ENCODE data around the gene CDH4. TPM values are rescaled to one million over a fixed set of nuclear protein-coding genes. Genes with fewer than 3 reads are reported as not detected.

CDH4 gene
- polyA plus RNA-seq, 1 donor, result 1.7 TPM

DNA sequence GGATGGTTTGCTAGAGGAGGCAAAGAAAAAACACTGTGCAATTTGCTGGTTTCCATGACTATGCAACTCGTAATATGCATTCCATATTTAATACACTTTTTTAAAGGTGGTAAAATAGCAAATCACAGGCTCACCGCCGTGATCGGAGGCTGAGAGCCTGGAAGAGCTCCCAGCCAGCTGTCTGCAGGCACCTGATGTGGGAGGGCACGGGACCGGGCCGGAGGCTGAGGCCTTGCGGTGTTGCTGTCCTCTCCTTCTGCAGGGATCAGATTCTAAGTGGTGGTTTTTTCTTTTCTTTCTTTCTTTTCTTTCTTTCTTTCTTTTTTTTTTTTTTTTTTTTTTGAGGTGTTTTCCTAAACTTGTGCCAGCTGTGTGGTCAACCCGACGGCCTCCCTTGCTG lies 282.3 kb downstream of the CDH4 start:
- no peaks in the 10 kb centered on the region for H3K4me1 ChIP-seq (ENCODE audit: control insufficient read depth, insufficient read depth, low read length)
- no peaks in the 10 kb centered on the region for H3K36me3 ChIP-seq (ENCODE audit: control insufficient read depth, insufficient read depth, low read length)
- 83% methylated on average over 1 of the region's 10 CpGs for WGBS (ENCODE audit: insufficient coverage, low lambda C conversion rate)
- H3K9me3 ChIP-seq (ENCODE audit: control insufficient read depth, low read depth, low read length), result no peaks in the 10 kb centered on the region
- no peak overlapping the region for H3K27ac ChIP-seq (ENCODE audit: low read length)
- no peak for DNase-seq
- no peaks in the 10 kb centered on the region for H3K27me3 ChIP-seq (ENCODE audit: control insufficient read depth, insufficient read depth, low read length)
- no peak overlapping the region for H3K4me3 ChIP-seq (ENCODE audit: low read length)

GRCh38 chr20:61535091-61535490 lies 283.0 kb downstream of the CDH4 start:
- no peaks in the 10 kb centered on the region for H3K9me3 ChIP-seq (ENCODE audit: control insufficient read depth, low read depth, low read length)
- no peaks in the 10 kb centered on the region for H3K36me3 ChIP-seq (ENCODE audit: control insufficient read depth, insufficient read depth, low read length)
- no CpG with 5 or more reads among the region's 10 CpGs for WGBS (ENCODE audit: insufficient coverage, low lambda C conversion rate)
- no peak overlapping the region for H3K4me3 ChIP-seq (ENCODE audit: low read length)
- DNase-seq, result no peak
- no peak overlapping the region for H3K27ac ChIP-seq (ENCODE audit: low read length)
- H3K27me3 ChIP-seq (ENCODE audit: control insufficient read depth, insufficient read depth, low read length), result no peaks in the 10 kb centered on the region
- no peaks in the 10 kb centered on the region for H3K4me1 ChIP-seq (ENCODE audit: control insufficient read depth, insufficient read depth, low read length)

GRCh38 chr20:61535536-61535935 lies 283.5 kb downstream of the CDH4 start:
- Histone ChIP-seq H3K4me3 (ENCODE audit: low read length) (no peak overlapping the region), H3K36me3 (ENCODE audit: control insufficient read depth, insufficient read depth, low read length) (no peaks in the 10 kb centered on the region), H3K27ac (ENCODE audit: low read length) (no peak overlapping the region), H3K27me3 (ENCODE audit: control insufficient read depth, insufficient read depth, low read length) (no peaks in the 10 kb centered on the region), H3K9me3 (ENCODE audit: control insufficient read depth, low read depth, low read length) (no peaks in the 10 kb centered on the region), H3K4me1 (ENCODE audit: control insufficient read depth, insufficient read depth, low read length) (no peaks in the 10 kb centered on the region)
- WGBS (ENCODE audit: insufficient coverage, low lambda C conversion rate), result no CpG with 5 or more reads among the region's 13 CpGs
- no peak for DNase-seq

GRCh38 chr20:61535956-61536355 lies 283.9 kb downstream of the CDH4 start:
- DNase-seq, result no peak
- Histone ChIP-seq H3K4me1 (ENCODE audit: control insufficient read depth, insufficient read depth, low read length) (no peaks in the 10 kb centered on the region), H3K4me3 (ENCODE audit: low read length) (no peak overlapping the region), H3K27ac (ENCODE audit: low read length) (no peak overlapping the region), H3K36me3 (ENCODE audit: control insufficient read depth, insufficient read depth, low read length) (no peaks in the 10 kb centered on the region), H3K27me3 (ENCODE audit: control insufficient read depth, insufficient read depth, low read length) (no peaks in the 10 kb centered on the region), H3K9me3 (ENCODE audit: control insufficient read depth, low read depth, low read length) (no peaks in the 10 kb centered on the region)
- WGBS (ENCODE audit: insufficient coverage, low lambda C conversion rate), result no CpG with 5 or more reads among the region's 8 CpGs

GRCh38 chr20:61536671-61537070 lies 284.6 kb downstream of the CDH4 start:
- no CpG with 5 or more reads among the region's 9 CpGs for WGBS (ENCODE audit: insufficient coverage, low lambda C conversion rate)
- H3K4me1 ChIP-seq (ENCODE audit: control insufficient read depth, insufficient read depth, low read length), result no peaks in the 10 kb centered on the region
- DNase-seq, result no peak
- no peaks in the 10 kb centered on the region for H3K27me3 ChIP-seq (ENCODE audit: control insufficient read depth, insufficient read depth, low read length)
- H3K27ac ChIP-seq (ENCODE audit: low read length), result no peak overlapping the region
- H3K9me3 ChIP-seq (ENCODE audit: control insufficient read depth, low read depth, low read length), result no peaks in the 10 kb centered on the region
- no peaks in the 10 kb centered on the region for H3K36me3 ChIP-seq (ENCODE audit: control insufficient read depth, insufficient read depth, low read length)
- H3K4me3 ChIP-seq (ENCODE audit: low read length), result no peak overlapping the region

- no peak overlapping the region for H3K27ac ChIP-seq (ENCODE audit: low read length)
- no CpG with 5 or more reads among the region's 25 CpGs for WGBS (ENCODE audit: insufficient coverage, low lambda C conversion rate)
- H3K4me1 ChIP-seq (ENCODE audit: control insufficient read depth, insufficient read depth, low read length), result no peaks in the 10 kb centered on the region
- H3K27me3 ChIP-seq (ENCODE audit: control insufficient read depth, insufficient read depth, low read length), result no peaks in the 10 kb centered on the region
- H3K36me3 ChIP-seq (ENCODE audit: control insufficient read depth, insufficient read depth, low read length), result no peaks in the 10 kb centered on the region
- H3K9me3 ChIP-seq (ENCODE audit: control insufficient read depth, low read depth, low read length), result no peaks in the 10 kb centered on the region
- no peak for DNase-seq
- no peak overlapping the region for H3K4me3 ChIP-seq (ENCODE audit: low read length)
Observed at GRCh38 chr20:61537239-61538182, 285.4 kb downstream of the CDH4 start.

DNA sequence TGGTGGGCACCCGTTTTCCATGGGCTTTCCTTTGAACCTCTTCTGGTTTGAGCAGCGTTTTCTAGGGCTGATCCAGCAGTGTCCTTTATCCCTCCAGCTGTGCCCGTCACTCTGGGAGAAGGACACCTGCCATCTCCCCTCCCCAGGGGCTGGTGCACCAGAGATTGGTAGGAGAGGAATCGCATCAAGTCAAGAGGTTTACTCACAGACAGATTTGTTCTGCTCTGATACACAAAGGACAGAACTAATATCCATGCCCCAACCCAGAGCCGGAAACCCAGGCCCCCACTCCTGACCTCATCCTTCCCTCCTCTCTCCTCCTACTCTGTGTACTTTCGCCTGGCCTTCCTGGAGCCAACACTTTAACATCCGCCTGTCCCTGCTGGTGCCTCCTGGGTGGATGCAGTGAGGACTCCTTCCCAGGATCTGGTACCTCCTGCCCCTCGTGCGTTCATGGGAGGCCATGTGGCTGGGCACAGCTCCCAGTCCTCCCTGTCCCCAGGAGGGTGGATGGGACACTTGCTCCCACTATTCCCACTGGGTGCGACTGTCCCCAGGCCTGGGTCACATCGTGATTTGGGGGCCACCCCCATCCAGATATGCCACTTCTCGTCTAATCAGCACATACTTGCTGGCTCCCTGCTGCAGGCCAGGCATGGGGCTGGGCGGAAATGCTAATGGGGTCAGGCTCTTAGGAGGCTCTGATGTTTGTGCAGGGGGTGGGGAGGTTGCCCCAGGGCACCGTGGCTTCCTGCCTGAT lies 286.3 kb downstream of the CDH4 start:
- no CpG with 5 or more reads among the region's 14 CpGs for WGBS (ENCODE audit: insufficient coverage, low lambda C conversion rate)
- H3K4me3 ChIP-seq (ENCODE audit: low read length), result no peak overlapping the region
- H3K27me3 ChIP-seq (ENCODE audit: control insufficient read depth, insufficient read depth, low read length), result no peaks in the 10 kb centered on the region
- no peaks in the 10 kb centered on the region for H3K36me3 ChIP-seq (ENCODE audit: control insufficient read depth, insufficient read depth, low read length)
- DNase-seq, result no peak
- no peak overlapping the region for H3K27ac ChIP-seq (ENCODE audit: low read length)
- no peaks in the 10 kb centered on the region for H3K9me3 ChIP-seq (ENCODE audit: control insufficient read depth, low read depth, low read length)
- no peaks in the 10 kb centered on the region for H3K4me1 ChIP-seq (ENCODE audit: control insufficient read depth, insufficient read depth, low read length)

DNA sequence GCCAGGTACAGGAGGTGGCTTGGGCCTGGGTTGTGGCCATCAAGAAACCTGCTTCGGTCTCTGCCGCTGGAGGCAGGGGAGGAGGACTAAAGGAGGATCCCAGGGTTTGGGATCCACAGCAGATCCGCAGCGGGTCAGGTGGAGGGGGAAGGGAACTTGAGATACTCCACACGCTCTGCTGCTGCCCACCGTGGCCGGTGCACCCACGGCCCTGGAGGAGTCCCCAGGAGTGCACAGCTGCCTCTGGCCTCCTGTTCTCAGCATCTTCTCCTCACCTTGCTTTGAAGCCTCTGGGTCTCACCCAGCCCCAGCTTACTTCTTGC lies 286.8 kb downstream of the CDH4 start:
- H3K36me3 ChIP-seq (ENCODE audit: control insufficient read depth, insufficient read depth, low read length), result no peaks in the 10 kb centered on the region
- H3K9me3 ChIP-seq (ENCODE audit: control insufficient read depth, low read depth, low read length), result no peaks in the 10 kb centered on the region
- no peak overlapping the region for H3K27ac ChIP-seq (ENCODE audit: low read length)
- no peak overlapping the region for H3K4me3 ChIP-seq (ENCODE audit: low read length)
- no peaks in the 10 kb centered on the region for H3K27me3 ChIP-seq (ENCODE audit: control insufficient read depth, insufficient read depth, low read length)
- WGBS (ENCODE audit: insufficient coverage, low lambda C conversion rate), result no CpG with 5 or more reads among the region's 8 CpGs
- no peaks in the 10 kb centered on the region for H3K4me1 ChIP-seq (ENCODE audit: control insufficient read depth, insufficient read depth, low read length)
- no peak for DNase-seq

DNA sequence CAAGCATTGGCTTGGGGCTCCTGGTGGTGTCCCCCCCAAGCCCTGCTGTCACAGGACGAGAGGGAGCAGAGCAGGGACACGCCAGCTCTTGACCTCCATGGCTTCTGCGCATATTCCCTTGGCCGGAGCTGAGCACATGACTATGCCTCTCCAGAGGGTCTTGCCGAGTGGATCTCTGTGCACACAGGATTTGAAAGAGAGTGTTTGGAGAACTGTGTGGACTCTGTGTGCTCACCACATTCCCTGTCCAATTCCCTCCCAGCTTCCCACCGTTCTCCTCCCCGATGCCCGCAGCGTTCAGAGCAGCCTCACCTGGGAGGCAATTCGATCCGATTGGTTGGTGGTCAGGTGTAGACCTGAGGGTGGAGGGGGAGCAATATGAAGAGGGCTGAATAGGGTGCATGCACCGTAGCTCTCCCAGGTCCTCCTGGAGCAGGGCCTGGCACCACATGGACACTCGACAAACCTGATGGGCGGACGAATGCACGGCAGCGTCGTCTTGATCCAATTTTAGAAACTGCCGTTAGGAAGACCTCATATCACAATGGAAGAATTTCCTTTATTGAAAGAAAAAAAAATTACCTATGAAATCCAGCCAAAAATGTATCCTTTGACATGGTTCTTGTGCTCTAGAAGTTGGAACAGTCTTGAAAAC lies 287.8 kb downstream of the CDH4 start:
- H3K27me3 ChIP-seq (ENCODE audit: control insufficient read depth, insufficient read depth, low read length), result no peaks in the 10 kb centered on the region
- DNase-seq, result no peak
- no peaks in the 10 kb centered on the region for H3K4me1 ChIP-seq (ENCODE audit: control insufficient read depth, insufficient read depth, low read length)
- no peak overlapping the region for H3K27ac ChIP-seq (ENCODE audit: low read length)
- no peaks in the 10 kb centered on the region for H3K36me3 ChIP-seq (ENCODE audit: control insufficient read depth, insufficient read depth, low read length)
- no peaks in the 10 kb centered on the region for H3K9me3 ChIP-seq (ENCODE audit: control insufficient read depth, low read depth, low read length)
- H3K4me3 ChIP-seq (ENCODE audit: low read length), result no peak overlapping the region
- no CpG with 5 or more reads among the region's 19 CpGs for whole genome bisulfite sequencing (ENCODE audit: insufficient coverage, low lambda C conversion rate)

DNA sequence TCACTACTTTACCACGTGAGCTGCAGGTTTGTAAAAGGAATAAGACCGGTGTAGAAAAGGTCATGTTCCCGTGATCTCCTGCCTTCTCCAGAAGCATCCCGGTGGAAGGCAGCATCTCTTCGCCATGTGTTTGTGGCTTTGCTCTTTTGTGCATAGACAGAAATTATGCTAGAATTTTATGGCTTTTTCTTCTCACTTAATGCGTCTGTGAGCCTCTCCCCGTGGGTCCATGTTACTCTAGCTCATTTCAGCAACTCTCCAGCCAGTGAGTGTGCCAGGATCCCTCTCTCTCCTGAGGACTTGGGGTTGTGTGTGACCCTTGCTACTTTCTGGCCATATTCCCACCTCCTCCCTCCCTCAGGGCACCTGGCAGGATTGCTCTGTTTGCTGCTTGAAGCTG lies 289.5 kb downstream of the CDH4 start:
- H3K27me3 ChIP-seq (ENCODE audit: control insufficient read depth, insufficient read depth, low read length), result no peaks in the 10 kb centered on the region
- no peak overlapping the region for H3K27ac ChIP-seq (ENCODE audit: low read length)
- H3K4me3 ChIP-seq (ENCODE audit: low read length), result no peak overlapping the region
- no peak for DNase-seq
- no peaks in the 10 kb centered on the region for H3K36me3 ChIP-seq (ENCODE audit: control insufficient read depth, insufficient read depth, low read length)
- no peaks in the 10 kb centered on the region for H3K9me3 ChIP-seq (ENCODE audit: control insufficient read depth, low read depth, low read length)
- H3K4me1 ChIP-seq (ENCODE audit: control insufficient read depth, insufficient read depth, low read length), result no peaks in the 10 kb centered on the region
- no CpG with 5 or more reads among the region's 7 CpGs for WGBS (ENCODE audit: insufficient coverage, low lambda C conversion rate)
